SK-N-SH (cell line): Measurements from ENCODE around the gene VASN.

ENCODE experiments used
- EP300 ChIP-seq, 2 experiments: IDR thresholded peaks; 2 replicates each; pipeline versions ENCODE4 v1.4.0 to v1.6.1; 2012; ENCODE audit warnings: borderline replicate concordance in 1 of 2, low read depth in 1 of 2, low read length in 1 of 2
- EZH2phosphoT487 ChIP-seq: fragments of 200-600 bp; sonication (generic); IDR thresholded peaks from 2 replicates; pipeline ENCODE4 v1.6.1; 2017; ENCODE audit warnings: low read depth, mixed run types, mild to moderate bottlenecking, antibody characterized with exemption, moderate library complexity, borderline replicate concordance
- FOXJ3 ChIP-seq: sonication (generic); formaldehyde crosslinking; IDR thresholded peaks from 2 replicates; pipeline ENCODE4 v1.5.1; 2020; ENCODE audit warnings: mild to moderate bottlenecking, missing genetic modification reagents
- GABPA ChIP-seq: IDR thresholded peaks from 2 replicates; pipeline ENCODE4 v1.4.0; 2012; ENCODE audit warnings: low read depth, mild to moderate bottlenecking
- MXI1 ChIP-seq: IDR thresholded peaks from 2 replicates; pipeline ENCODE4 v1.6.1; 2012; ENCODE audit warnings: mild to moderate bottlenecking, low read depth, low read length, improper control_type of control experiment
- NRF1 ChIP-seq: IDR thresholded peaks from 2 replicates; pipeline ENCODE4 v1.6.1; 2012; ENCODE audit warnings: low read depth, mild to moderate bottlenecking, low read length
- POLR2AphosphoS5 ChIP-seq: IDR thresholded peaks from 2 replicates; pipeline ENCODE4 v1.6.1; 2012; ENCODE audit warnings: low read depth, low read length
- RAD21 ChIP-seq: IDR thresholded peaks from 2 replicates; pipeline ENCODE4 v1.6.1; 2012; ENCODE audit warnings: mild to moderate bottlenecking, low read length
- SIN3A ChIP-seq: IDR thresholded peaks from 2 replicates; pipeline ENCODE4 v1.6.1; 2012; ENCODE audit warnings: low read depth, mild to moderate bottlenecking, low read length, moderate library complexity, borderline replicate concordance
- TF ChIP-seq, protein P1 (sequence below): fragments of 200-600 bp; sonication (generic); IDR thresholded peaks from 2 replicates; pipeline ENCODE4 v1.6.1; 2017; ENCODE audit warnings: antibody characterized with exemption, mild to moderate bottlenecking, moderate library complexity

DNA sequence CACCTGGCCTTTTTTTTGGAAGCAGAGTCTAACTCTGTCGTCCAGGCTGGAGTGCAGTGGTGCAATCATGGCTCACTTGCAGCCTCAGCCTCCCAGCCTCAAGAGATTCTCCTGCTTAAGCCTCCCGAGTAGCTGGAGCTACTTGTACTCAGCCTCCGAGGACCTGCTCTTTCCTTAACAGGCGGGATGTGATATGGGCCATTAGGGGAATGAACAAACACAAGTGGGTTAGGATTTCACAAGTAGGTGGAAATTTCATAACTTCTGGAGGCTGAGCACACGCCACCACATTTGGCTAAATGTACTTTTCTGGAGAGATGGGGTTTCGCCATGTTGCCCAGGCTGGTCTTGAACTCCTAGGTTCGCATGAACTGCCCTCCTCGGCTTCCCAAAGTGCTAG lies 24.6 kb upstream of the VASN start:
- no peak for TF ChIP-seq RAD21
- no peak for TF ChIP-seq EP300 (IDR thresholded peaks at IDR 0.05; ENCODE audit: borderline replicate concordance in 1 of 2, low read depth in 1 of 2, low read length in 1 of 2)
- TF ChIP-seq EZH2phosphoT487, result no peak
- TF ChIP-seq, protein P1, sequence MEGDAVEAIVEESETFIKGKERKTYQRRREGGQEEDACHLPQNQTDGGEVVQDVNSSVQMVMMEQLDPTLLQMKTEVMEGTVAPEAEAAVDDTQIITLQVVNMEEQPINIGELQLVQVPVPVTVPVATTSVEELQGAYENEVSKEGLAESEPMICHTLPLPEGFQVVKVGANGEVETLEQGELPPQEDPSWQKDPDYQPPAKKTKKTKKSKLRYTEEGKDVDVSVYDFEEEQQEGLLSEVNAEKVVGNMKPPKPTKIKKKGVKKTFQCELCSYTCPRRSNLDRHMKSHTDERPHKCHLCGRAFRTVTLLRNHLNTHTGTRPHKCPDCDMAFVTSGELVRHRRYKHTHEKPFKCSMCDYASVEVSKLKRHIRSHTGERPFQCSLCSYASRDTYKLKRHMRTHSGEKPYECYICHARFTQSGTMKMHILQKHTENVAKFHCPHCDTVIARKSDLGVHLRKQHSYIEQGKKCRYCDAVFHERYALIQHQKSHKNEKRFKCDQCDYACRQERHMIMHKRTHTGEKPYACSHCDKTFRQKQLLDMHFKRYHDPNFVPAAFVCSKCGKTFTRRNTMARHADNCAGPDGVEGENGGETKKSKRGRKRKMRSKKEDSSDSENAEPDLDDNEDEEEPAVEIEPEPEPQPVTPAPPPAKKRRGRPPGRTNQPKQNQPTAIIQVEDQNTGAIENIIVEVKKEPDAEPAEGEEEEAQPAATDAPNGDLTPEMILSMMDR, result no peak
- no peak for TF ChIP-seq GABPA
- no peak for TF ChIP-seq POLR2AphosphoS5
- no peak for TF ChIP-seq SIN3A
- no peak for TF ChIP-seq MXI1
- no peak for TF ChIP-seq FOXJ3 (CRISPR knock-in tag)
- no peak for TF ChIP-seq NRF1
